ENCODE results near the gene RPL22. TPM values are rescaled to one million over a fixed set of nuclear protein-coding genes. Genes with fewer than 3 reads are reported as not detected.

Gene RPL22
- total and polyA plus RNA-seq, 8 donors: 186 to 378 (median 234) TPM

DNA sequence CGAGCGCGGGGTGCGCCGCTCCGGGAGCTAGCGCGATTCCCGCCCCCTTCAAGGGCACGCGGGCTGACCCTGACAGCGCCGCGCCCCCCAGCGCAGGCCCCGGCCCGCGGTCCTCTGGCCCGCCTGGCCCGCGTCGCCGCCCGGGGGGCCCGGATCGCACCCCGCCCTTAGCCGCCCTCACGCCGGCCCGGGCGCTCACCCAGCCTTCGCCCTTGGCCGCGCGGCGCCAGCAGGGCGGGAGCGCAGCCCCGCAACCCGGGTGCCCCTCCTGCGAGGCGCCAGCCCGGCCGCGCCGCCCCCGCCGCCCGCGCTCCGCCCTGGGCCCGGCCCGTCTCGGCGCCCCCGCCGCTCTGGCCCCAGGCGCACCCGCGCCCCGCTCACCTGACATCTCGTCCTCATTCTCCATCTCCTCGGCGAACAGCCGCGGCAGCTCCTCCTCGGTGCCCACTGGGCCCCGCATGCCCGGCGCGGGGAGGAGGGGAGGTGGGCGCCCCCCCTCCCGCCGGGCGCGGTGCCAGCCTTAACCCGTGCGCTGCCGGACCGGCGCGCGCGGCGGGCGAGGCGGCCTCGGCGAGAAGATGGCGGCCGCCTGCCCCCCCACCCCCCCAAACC lies 19.7 kb downstream of the RPL22 start:
- DNase-seq: no peak
- intact Hi-C loops (cut with DNase I): no loop called here
- Histone ChIP-seq H3K4me1 (peaks cover 0 to 2% (median 0%) of the 10 kb centered on the region in 3 donors), H3K4me3 (no peak overlapping the region), H3K27me3 (peaks cover 0 to 8% (median 3%) of the 10 kb centered on the region in 4 donors), H3K36me3 (no peaks in the 10 kb centered on the region), H3K27ac (no peak overlapping the region), H3K9me3 (no peaks in the 10 kb centered on the region)
- FAIRE-seq: no peak
- TF ChIP-seq, protein P1, sequence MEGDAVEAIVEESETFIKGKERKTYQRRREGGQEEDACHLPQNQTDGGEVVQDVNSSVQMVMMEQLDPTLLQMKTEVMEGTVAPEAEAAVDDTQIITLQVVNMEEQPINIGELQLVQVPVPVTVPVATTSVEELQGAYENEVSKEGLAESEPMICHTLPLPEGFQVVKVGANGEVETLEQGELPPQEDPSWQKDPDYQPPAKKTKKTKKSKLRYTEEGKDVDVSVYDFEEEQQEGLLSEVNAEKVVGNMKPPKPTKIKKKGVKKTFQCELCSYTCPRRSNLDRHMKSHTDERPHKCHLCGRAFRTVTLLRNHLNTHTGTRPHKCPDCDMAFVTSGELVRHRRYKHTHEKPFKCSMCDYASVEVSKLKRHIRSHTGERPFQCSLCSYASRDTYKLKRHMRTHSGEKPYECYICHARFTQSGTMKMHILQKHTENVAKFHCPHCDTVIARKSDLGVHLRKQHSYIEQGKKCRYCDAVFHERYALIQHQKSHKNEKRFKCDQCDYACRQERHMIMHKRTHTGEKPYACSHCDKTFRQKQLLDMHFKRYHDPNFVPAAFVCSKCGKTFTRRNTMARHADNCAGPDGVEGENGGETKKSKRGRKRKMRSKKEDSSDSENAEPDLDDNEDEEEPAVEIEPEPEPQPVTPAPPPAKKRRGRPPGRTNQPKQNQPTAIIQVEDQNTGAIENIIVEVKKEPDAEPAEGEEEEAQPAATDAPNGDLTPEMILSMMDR (IDR thresholded peaks at IDR 0.05): no peak
- ATAC-seq: no peak
- WGBS, 2 donors: 1% methylated on average over 37 to 91 of the region's 92 CpGs

DNA sequence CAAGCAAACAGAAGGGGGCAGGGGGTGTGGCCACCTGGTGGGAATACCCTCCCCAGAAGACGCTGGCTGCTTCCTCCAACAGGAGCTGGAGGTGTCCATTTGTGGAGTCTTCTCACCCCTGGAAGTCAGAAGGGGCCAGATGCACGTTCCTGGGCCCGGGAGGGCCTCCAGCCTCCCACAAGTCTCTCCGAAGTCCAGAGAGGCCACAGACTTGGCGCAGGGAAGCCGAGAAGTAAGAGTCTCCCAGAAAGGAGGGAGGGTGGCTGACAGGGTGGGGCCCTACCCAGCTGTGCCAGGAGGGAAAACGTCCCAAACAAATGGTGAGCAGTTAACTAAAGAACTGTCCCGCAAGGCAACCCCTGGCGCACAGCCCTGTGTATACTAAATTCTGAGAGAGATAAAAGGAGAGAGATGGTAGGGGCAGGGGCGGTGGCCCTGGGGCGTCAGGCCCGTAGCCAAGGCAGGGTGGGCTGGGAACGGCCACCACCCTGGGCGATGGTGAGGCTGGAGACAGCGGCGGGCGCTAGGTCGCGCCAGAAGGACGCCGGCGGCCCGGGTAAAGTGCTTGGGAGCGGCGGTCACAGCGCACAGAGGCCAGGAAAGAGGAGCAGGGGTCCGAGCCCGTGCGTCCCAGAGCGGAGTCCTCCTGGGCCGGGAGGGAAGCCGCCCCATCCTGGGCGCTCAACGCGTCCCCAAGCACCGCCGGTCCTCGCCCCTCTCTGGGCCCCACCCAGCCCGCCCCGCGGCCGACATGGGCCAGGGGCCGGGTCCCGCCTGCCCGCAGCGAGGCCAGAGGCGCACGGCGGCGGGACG lies 20.4 kb downstream of the RPL22 start:
- no peak for DNase-seq
- ATAC-seq: peak in 1 of 4 donors; percentile 21
- Histone ChIP-seq H3K9me3 (no peaks in the 10 kb centered on the region), H3K4me3 (no peak overlapping the region), H3K27ac (no peak overlapping the region), H3K27me3 (peaks cover 0 to 8% (median 3%) of the 10 kb centered on the region in 4 donors), H3K4me1 (peaks cover 0 to 2% (median 0%) of the 10 kb centered on the region in 3 donors), H3K36me3 (no peaks in the 10 kb centered on the region)
- intact Hi-C loops (cut with DNase I): no loop called here
- TF ChIP-seq, protein P1 (IDR thresholded peaks at IDR 0.05): no peak
- 4 to 6% methylated on average over 34 to 51 of the region's 51 CpGs for WGBS, 2 donors
- no peak for FAIRE-seq

DNA sequence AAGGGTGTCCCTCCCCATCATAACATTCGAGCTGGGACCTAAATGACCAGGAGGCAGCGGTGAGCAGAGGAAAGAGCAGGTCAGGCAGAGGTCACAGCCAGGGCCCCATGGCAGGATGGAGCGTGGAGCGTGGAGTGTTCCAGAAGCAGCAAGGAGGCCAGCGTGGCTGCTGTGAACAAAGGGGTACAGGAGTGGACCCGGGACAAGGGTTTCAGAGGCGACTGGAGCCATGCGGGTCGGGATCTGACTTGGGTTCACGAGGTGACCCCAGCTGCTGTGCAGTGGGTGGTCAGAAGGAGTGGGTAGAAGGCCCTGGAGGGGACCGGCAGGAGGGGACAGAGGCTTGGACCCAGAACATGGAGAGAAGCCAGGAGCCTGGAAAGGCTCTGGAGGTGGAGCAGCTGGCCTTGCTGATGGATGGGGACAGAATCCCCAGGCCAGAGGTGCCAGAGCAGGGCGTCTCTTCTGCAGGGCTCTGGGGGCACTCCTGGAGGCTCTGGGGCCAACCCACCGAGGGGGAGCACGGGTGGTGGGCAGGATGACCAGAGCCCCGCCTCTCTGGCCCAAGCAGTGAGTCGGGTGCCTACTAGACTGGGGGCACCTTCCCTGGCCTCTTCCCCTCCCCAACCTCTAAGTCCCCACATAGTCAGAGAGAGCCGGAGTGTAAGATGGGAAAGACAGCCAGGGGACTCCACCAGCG lies 21.6 kb downstream of the RPL22 start:
- DNase-seq: no peak
- no peak for FAIRE-seq
- Histone ChIP-seq H3K27ac (no peak overlapping the region), H3K36me3 (no peaks in the 10 kb centered on the region), H3K9me3 (no peaks in the 10 kb centered on the region), H3K27me3 (peaks cover 0 to 8% (median 3%) of the 10 kb centered on the region in 4 donors), H3K4me3 (no peak overlapping the region), H3K4me1 (peaks cover 0 to 2% (median 0%) of the 10 kb centered on the region in 3 donors)
- TF ChIP-seq, protein P1 (IDR thresholded peaks at IDR 0.05): no peak
- intact Hi-C loops (cut with DNase I): no loop called here
- no peak for ATAC-seq
- WGBS, 2 donors: 59 to 81% methylated on average over 14 to 18 of the region's 18 CpGs

DNA sequence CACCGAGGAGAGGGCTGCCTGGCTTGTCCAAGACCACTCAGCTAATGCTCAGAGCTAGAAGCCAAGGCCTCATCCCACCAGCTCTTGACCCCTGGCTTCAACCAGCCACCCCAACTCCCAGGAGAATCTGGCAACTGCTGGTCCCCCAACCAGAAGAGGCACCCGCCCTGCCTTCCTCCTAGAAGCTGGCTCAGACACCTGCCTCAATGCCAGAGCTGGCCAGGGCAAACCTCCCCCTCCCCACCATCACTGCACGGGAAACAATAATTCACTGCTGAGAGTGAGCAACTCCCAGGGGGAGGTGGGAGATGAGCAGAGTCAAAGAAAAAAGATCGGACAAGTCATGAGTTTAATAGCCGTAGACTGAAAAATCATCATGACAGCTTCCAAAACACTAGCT lies 22.6 kb downstream of the RPL22 start:
- peaks cover 0 to 8% (median 3%) of the 10 kb centered on the region in 4 donors for H3K27me3 ChIP-seq
- 59 to 74% methylated on average over 5 of the region's 5 CpGs for WGBS, 2 donors
- intact Hi-C loops (cut with DNase I): no loop called here
- no peaks in the 10 kb centered on the region for H3K9me3 ChIP-seq
- no peak for FAIRE-seq
- no peak overlapping the region for H3K4me3 ChIP-seq
- H3K36me3 ChIP-seq: no peaks in the 10 kb centered on the region
- TF ChIP-seq, protein P1 (IDR thresholded peaks at IDR 0.05): no peak
- peaks cover 0 to 2% (median 0%) of the 10 kb centered on the region in 3 donors for H3K4me1 ChIP-seq
- DNase-seq: no peak
- H3K27ac ChIP-seq: no peak overlapping the region
- no peak for ATAC-seq

Measured in pancreas (tissue), 10 donors.